Heart left ventricle (tissue), 13 donors: Measurements from ENCODE around the gene EXD1.
"Not testable (repeated sequence)": the region's sequence is repeated elsewhere in the genome, so short reads cannot be mapped to it uniquely, and the experiment has no call there.

Source experiments
- POLR2A ChIP-seq, 2 donors: fragments of 450-650 bp; IDR thresholded peaks; one replicate each; pipeline ENCODE4 v1.6.1; 2017; ENCODE audit warnings: antibody characterized with exemption in 2 of 2, mild to moderate bottlenecking in 2 of 2, moderate library complexity in 2 of 2
- TF ChIP-seq, protein P1 (sequence below), 12 donors: fragments of 200-600 bp; sonication (generic) in 4 of 12; IDR thresholded peaks; one replicate each; pipeline versions ENCODE4 v1.5.0 to v1.8.0; 2018 to 2022; ENCODE audit warnings: antibody characterized with exemption in 12 of 12, mild to moderate bottlenecking in 5 of 12
- donor health status: ischemic (EF 13 %, LVEDD 7.1; RV severe dilation, severe dysfunction).
- donor health status: DM: no; HTN: yes; CAD: no.
- donor health status: DM: no; HTN: no; CAD: no.
- donor health status: ischemic (EF 25% LVEDD 6.9; RV normal size, moderate dysfunction).
- donor health status: ischemic (EF 25% LVEDD 5.7; RV mildly dilated, moderate dysfunction).
- donor health status: ischemic (EF 35%, LVEDD 5.7; RV mildly dilated, moderate dysfunction).
- donor health status: nonischemic (EF 11% LVEDD 7.7; RV severe dilation, severe dysfunction).
- donor health status: DM: yes; HTN: yes; CAD: no.
- donor health status: PGD.
- donor health status: ischemic (EF 29% LVEDD 5.4; RV normal size, mild dysfunction).
- donor health status: nonischemic (EF 23%, LVEDD 6.1; RV moderate dilation, normal function).

DNA sequence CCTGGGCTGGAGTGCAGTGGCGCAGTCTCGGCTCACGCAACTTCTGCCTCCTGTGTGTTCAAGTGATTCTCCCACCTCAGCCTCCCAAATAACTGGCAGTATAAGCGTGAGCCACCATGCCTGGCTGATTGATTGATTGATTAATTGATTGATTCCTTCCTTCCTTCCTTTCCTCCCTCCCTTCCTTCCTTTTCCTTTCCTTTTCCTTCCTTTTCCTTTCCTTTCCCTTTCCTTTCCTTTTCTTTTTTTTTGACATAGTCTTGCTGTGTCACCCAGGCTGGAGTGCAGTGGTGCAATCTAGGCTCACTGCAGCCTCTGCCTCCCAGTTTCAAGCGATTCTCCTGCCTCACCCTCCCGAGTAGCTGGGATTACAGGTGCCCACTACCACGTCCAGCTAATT is 30.4 kb upstream of the EXD1 start:
- TF ChIP-seq, protein P1, sequence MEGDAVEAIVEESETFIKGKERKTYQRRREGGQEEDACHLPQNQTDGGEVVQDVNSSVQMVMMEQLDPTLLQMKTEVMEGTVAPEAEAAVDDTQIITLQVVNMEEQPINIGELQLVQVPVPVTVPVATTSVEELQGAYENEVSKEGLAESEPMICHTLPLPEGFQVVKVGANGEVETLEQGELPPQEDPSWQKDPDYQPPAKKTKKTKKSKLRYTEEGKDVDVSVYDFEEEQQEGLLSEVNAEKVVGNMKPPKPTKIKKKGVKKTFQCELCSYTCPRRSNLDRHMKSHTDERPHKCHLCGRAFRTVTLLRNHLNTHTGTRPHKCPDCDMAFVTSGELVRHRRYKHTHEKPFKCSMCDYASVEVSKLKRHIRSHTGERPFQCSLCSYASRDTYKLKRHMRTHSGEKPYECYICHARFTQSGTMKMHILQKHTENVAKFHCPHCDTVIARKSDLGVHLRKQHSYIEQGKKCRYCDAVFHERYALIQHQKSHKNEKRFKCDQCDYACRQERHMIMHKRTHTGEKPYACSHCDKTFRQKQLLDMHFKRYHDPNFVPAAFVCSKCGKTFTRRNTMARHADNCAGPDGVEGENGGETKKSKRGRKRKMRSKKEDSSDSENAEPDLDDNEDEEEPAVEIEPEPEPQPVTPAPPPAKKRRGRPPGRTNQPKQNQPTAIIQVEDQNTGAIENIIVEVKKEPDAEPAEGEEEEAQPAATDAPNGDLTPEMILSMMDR (IDR thresholded peaks at IDR 0.05) = not testable (repeated sequence)
- TF ChIP-seq POLR2A (IDR thresholded peaks at IDR 0.05) = not testable (repeated sequence)
